ENCODE data around the gene AGK.

DNA sequence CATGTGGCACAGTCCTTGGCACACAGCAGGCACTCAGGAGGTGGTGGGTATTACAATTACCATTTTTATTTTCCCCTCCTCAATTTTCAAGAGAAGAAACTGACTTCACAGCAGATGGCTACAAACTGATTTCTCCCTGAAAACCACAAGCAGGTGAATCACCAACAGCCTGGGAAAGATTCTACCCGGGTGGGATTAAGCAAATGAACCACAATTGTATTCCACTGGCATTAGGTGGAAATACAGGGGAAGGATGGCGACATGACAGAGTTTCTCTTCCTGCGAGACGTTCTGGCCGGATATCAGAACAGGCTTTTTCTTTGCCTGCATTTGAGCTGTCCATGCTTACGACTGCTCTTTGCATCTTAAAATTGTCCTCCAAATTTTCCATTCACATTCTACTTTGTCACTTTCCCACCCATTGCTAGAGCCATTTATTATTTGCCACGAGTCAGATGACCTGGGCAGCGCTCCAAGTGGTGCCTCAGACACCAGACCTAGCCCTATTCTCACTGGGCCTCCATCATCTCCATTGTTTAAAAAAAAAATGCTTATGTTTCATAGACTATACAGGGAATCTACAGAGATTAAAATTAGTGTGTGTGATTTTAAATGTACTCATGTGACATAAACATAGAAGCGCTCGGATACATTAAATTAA, 146.1 kb downstream of the AGK start:
- TF ChIP-seq JUN (IDR thresholded peaks at IDR 0.05) (no peak), TP53 (CRISPR knock-in tag; IDR thresholded peaks at IDR 0.05) (no peak), NPAS2 (CRISPR knock-in tag; IDR thresholded peaks at IDR 0.05; ENCODE audit: borderline replicate concordance) (no peak), FOSB (CRISPR knock-in tag; IDR thresholded peaks at IDR 0.05) (no peak), RCOR1 (IDR thresholded peaks at IDR 0.05; ENCODE audit: low read depth, low read length) (no peak)
- TF ChIP-seq, protein P1, sequence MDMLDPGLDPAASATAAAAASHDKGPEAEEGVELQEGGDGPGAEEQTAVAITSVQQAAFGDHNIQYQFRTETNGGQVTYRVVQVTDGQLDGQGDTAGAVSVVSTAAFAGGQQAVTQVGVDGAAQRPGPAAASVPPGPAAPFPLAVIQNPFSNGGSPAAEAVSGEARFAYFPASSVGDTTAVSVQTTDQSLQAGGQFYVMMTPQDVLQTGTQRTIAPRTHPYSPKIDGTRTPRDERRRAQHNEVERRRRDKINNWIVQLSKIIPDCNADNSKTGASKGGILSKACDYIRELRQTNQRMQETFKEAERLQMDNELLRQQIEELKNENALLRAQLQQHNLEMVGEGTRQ (IDR thresholded peaks at IDR 0.05), result no peak
- TF ChIP-seq, protein P2, sequence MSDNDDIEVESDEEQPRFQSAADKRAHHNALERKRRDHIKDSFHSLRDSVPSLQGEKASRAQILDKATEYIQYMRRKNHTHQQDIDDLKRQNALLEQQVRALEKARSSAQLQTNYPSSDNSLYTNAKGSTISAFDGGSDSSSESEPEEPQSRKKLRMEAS (IDR thresholded peaks at IDR 0.05), result no peak
- TF ChIP-seq, protein P3, sequence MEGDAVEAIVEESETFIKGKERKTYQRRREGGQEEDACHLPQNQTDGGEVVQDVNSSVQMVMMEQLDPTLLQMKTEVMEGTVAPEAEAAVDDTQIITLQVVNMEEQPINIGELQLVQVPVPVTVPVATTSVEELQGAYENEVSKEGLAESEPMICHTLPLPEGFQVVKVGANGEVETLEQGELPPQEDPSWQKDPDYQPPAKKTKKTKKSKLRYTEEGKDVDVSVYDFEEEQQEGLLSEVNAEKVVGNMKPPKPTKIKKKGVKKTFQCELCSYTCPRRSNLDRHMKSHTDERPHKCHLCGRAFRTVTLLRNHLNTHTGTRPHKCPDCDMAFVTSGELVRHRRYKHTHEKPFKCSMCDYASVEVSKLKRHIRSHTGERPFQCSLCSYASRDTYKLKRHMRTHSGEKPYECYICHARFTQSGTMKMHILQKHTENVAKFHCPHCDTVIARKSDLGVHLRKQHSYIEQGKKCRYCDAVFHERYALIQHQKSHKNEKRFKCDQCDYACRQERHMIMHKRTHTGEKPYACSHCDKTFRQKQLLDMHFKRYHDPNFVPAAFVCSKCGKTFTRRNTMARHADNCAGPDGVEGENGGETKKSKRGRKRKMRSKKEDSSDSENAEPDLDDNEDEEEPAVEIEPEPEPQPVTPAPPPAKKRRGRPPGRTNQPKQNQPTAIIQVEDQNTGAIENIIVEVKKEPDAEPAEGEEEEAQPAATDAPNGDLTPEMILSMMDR (IDR thresholded peaks at IDR 0.05), result no peak

Measured in A549 (cell line).